HepG2 (cell line): ENCODE results near the gene MPP1. TPM values are rescaled to one million over a fixed set of nuclear protein-coding genes. Genes with fewer than 3 reads are reported as not detected.

Experiments used
- ATAC-seq: fragments of 200-7000 bp; cut with Tn5 transposase; 3 replicates; pipeline ENCODE4 v1.9.1; 2020; ENCODE audit warnings: mild to moderate bottlenecking, moderate library complexity
- BruUV-seq: library from RNA; stranded (reverse); fragments of 400-500 nt; replicated peaks from 2 replicates; lab custom pipeline; 2021; lab: Mats Ljungman, UMichigan
- CTCF ChIA-PET: fragments of 300-600 bp; formaldehyde crosslinking; extraction: SDS; loops from one replicate; lab custom pipeline; 2021; ENCODE audit warnings: low total read pairs, inconsistent platforms, low intra/inter-chr PET ratio; lab: Yijun Ruan, JAX
- POLR2A ChIA-PET: fragments of 350-600 bp; sonication (Branson Sonifier 250); formaldehyde crosslinking; loops from one replicate; lab custom pipeline; 2020; ENCODE audit warnings: antibody characterized with exemption, inconsistent platforms; lab: Yijun Ruan, JAX
- DNase-seq: peaks from one replicate; pipeline ENCODE4 v3.0.0-alpha.2; 2015; ENCODE audit warnings: low spot score
- FAIRE-seq: peaks from 3 replicates; lab custom pipeline; 2011; peaks lifted over from hg19 to GRCh38; lab: Jason Lieb, UNC
- H2AFZ ChIP-seq: one replicate; pipeline ENCODE4 v1.6.1; 2011; ENCODE audit warnings: low read length, inconsistent platforms
- H3K27ac ChIP-seq: fragments of 300-600 bp; 3 replicates; pipeline ENCODE4 v1.8.0; 2011; ENCODE audit warnings: mixed run types, mild to moderate bottlenecking, mixed read lengths, low read length, inconsistent platforms; ENCODE audit not compliant: insufficient read depth; ENCODE audit errors: extremely low read length
- H3K27me3 ChIP-seq, 2 experiments: fragments of 200-600 bp in 1 of 2; 2 replicates in 1 of 2; 3 replicates in 1 of 2; pipeline versions ENCODE4 v1.6.0 to v1.8.0; 2011; ENCODE audit warnings: low read length in 2 of 2, mild to moderate bottlenecking in 2 of 2, moderate library complexity in 2 of 2, inconsistent platforms in 1 of 2; ENCODE audit not compliant: insufficient read depth in 2 of 2, control insufficient read depth in 1 of 2
- H3K36me3 ChIP-seq, 2 experiments: fragments of 200-600 bp in 1 of 2; replicated peaks in 1 of 2; 2 replicates in 1 of 2; 3 replicates in 1 of 2; pipeline versions ENCODE4 v1.5.1 to v1.8.0; 2011; ENCODE audit warnings: low read length in 2 of 2, inconsistent platforms in 1 of 2; ENCODE audit not compliant: insufficient read depth in 2 of 2, control insufficient read depth in 1 of 2
- H3K4me1 ChIP-seq: 2 replicates; pipeline ENCODE4 v1.5.1; 2012; ENCODE audit warnings: low read length, inconsistent platforms; ENCODE audit not compliant: insufficient read depth
- H3K4me2 ChIP-seq: 2 replicates; pipeline ENCODE4 v1.6.0; 2011; ENCODE audit warnings: low read depth, low read length, inconsistent platforms
- H3K4me3 ChIP-seq, 3 experiments: fragments of 200-600 bp in 1 of 3; sonication (generic), shearing (Covaris generic) in 1 of 3; replicated peaks in 1 of 3; 2 replicates each; pipeline ENCODE4 v1.5.1; 2011 to 2016; ENCODE audit warnings: low read length in 3 of 3, inconsistent platforms in 2 of 3, low read depth in 2 of 3, mild to moderate bottlenecking in 2 of 3, control low read depth in 1 of 3, mixed read lengths in 1 of 3; ENCODE audit not compliant: insufficient read depth in 1 of 3
- H3K79me2 ChIP-seq: one replicate; pipeline ENCODE4 v1.6.1; 2011; ENCODE audit warnings: low read length, inconsistent platforms; ENCODE audit not compliant: insufficient read depth
- H3K9ac ChIP-seq: 2 replicates; pipeline ENCODE4 v1.6.0; 2011; ENCODE audit warnings: mild to moderate bottlenecking, low read depth, low read length, inconsistent platforms; ENCODE audit not compliant: insufficient read depth
- H3K9me3 ChIP-seq: 2 replicates; pipeline ENCODE4 v1.5.1; 2012; ENCODE audit warnings: mild to moderate bottlenecking, low read length
- H4K20me1 ChIP-seq: 2 replicates; pipeline ENCODE4 v1.6.0; 2011; ENCODE audit warnings: inconsistent platforms, mild to moderate bottlenecking, low read length, moderate library complexity; ENCODE audit not compliant: insufficient read depth
- AKNA ChIP-seq: sonication (generic); formaldehyde crosslinking; IDR thresholded peaks from 2 replicates; pipeline ENCODE4 v1.4.0; 2020; ENCODE audit warnings: missing genetic modification reagents, borderline replicate concordance
- ATF5 ChIP-seq: sonication (generic); formaldehyde crosslinking; IDR thresholded peaks from 2 replicates; pipeline ENCODE4 v1.4.0; 2020; ENCODE audit warnings: mild to moderate bottlenecking, low read depth, missing genetic modification reagents
- CREBL2 ChIP-seq: sonication (generic); formaldehyde crosslinking; IDR thresholded peaks from 2 replicates; pipeline ENCODE4 v1.8.1; 2023; ENCODE audit warnings: missing genetic modification reagents, mild to moderate bottlenecking, borderline replicate concordance
- DMAP1 ChIP-seq: IDR thresholded peaks from 2 replicates; pipeline ENCODE4 v1.6.1; 2016
- FOXP1 ChIP-seq, 2 experiments: fragments of 450-650 bp in 1 of 2; IDR thresholded peaks; 2 replicates each; pipeline ENCODE4 v1.6.1; 2017 to 2018; ENCODE audit warnings: antibody characterized with exemption in 1 of 2
- HNRNPL ChIP-seq: fragments of 200-400 bp; formaldehyde crosslinking; IDR thresholded peaks from 2 replicates; pipeline ENCODE4 v1.6.1; 2017; ENCODE audit warnings: mild to moderate bottlenecking, low read depth, low read length
- MEIS2 ChIP-seq: sonication (generic); formaldehyde crosslinking; IDR thresholded peaks from 2 replicates; pipeline ENCODE4 v1.9.0; 2021; ENCODE audit warnings: mild to moderate bottlenecking, missing genetic modification reagents
- RFX5 ChIP-seq: IDR thresholded peaks from 2 replicates; pipeline ENCODE4 v1.6.1; 2011; ENCODE audit warnings: low read depth, low read length, improper control_type of control experiment
- SKI ChIP-seq: fragments of 450-650 bp; IDR thresholded peaks from one replicate; pipeline ENCODE4 v1.6.1; 2018; ENCODE audit warnings: mild to moderate bottlenecking; ENCODE audit not compliant: partially characterized antibody
- ZEB1 ChIP-seq: IDR thresholded peaks from 2 replicates; pipeline ENCODE4 v1.6.1; 2012; ENCODE audit warnings: mild to moderate bottlenecking, low read depth, inconsistent platforms; ENCODE audit not compliant: insufficient replicate concordance
- ZFY ChIP-seq: sonication (generic); formaldehyde crosslinking; IDR thresholded peaks from 2 replicates; pipeline ENCODE4 v1.4.0; 2020; ENCODE audit warnings: missing genetic modification reagents
- ZMYM2 ChIP-seq: sonication (generic); formaldehyde crosslinking; IDR thresholded peaks from 2 replicates; pipeline ENCODE4 v1.8.0; 2022; ENCODE audit warnings: mild to moderate bottlenecking, missing genetic modification reagents
- WGBS: methylation state at CpG from one replicate; pipeline ENCODE4 v1.1.6; 2017; ENCODE audit warnings: low lambda C conversion rate; 5-methylcytosine and 5-hydroxymethylcytosine counted together
- in situ Hi-C: cut with HindIII; loops from 2 replicates; pipeline ENCODE4 v1.10.0; 2017; ENCODE audit warnings: low pct_unique_long_range_greater_than_20kb; ENCODE audit not compliant: extremely low pct_ligation_motif_present
- intact Hi-C: fragments of 100-400 bp; cut with micrococcal nuclease; formaldehyde crosslinking; loops from one replicate; pipeline ENCODE4 v1.10.0; 2022; ENCODE audit not compliant: unreplicated experiment
- polyA plus RNA-seq, 8 experiments: library from polyadenylated mRNA; depleted of rRNA in 3 of 8; stranded (reverse) in 7 of 8; unstranded in 1 of 8; fragments of >200 nt; fragmentation: Illumina TruSeq in 4 of 8; extraction: Trizol in 4 of 8; gene quantifications; 2 replicates each; pipeline versions ENCODE4 v1.2.1 to v1.2.3, GENCODE V29; 2011 to 2016; ENCODE audit warnings: low read depth in 4 of 8, missing spikeins in 1 of 8, mixed read lengths in 1 of 8; ENCODE audit not compliant: insufficient read depth in 1 of 8
- total RNA-seq, 5 experiments: library from RNA; depleted of rRNA; stranded (reverse); fragments of >200 nt; fragmentation: Illumina TruSeq; extraction: Trizol; gene quantifications; 2 replicates each; pipeline ENCODE4 v1.2.3, GENCODE V29; 2016; ENCODE audit warnings: low read depth in 1 of 5
- TF ChIP-seq, protein P1 (sequence below): sonication (generic); formaldehyde crosslinking; IDR thresholded peaks from 2 replicates; pipeline ENCODE4 v1.5.0; 2020; ENCODE audit warnings: mild to moderate bottlenecking, missing genetic modification reagents, borderline replicate concordance
- TF ChIP-seq, protein P2 (sequence below): sonication (generic); formaldehyde crosslinking; IDR thresholded peaks from 2 replicates; pipeline ENCODE4 v1.5.0; 2020; ENCODE audit warnings: missing genetic modification reagents

MPP1 gene
- total and polyA plus RNA-seq, 2 of the 13 experiments (the other 11 are each of a cell fraction or from before 2014, with no cell fraction given): 7.8 to 8.1 TPM

GRCh38 chrX:154800478-154801210 lies 4.6 kb downstream of the MPP1 start:
- Histone ChIP-seq H3K27me3 (no peaks in the 10 kb centered on the region), H3K79me2 (no peaks in the 10 kb centered on the region), H2AFZ (no peak overlapping the region), H3K4me2 (peak overlapping the region; percentile 70), H4K20me1 (no peaks in the 10 kb centered on the region; the same call in 1 of the 2 replicates), H3K27ac (peak overlapping the region; percentile 47), H3K9me3 (no peaks in the 10 kb centered on the region), H3K4me3 (no peak overlapping the region), H3K4me1 (peaks cover 87% of the 10 kb centered on the region), H3K9ac (no peak overlapping the region), H3K36me3 (no peaks in the 10 kb centered on the region)
- ChIA-PET POLR2A (interaction anchor here (1.2 to 2.6 kb wide), 2 partner anchors 21 to 38 kb away, joined by 3 to 23 read pairs; partner anchors contain the start of gene DKC1), CTCF (no interaction called here)
- DNase-seq: peak; percentile 36
- in situ Hi-C loops (no loop called here), intact Hi-C loops (no loop called here)
- ATAC-seq: peak; percentile 9
- WGBS: 58% methylated on average over 7 of the region's 8 CpGs
- BruUV-seq: no TSS peak
- FAIRE-seq: peak; percentile 68
- TF ChIP-seq DMAP1 (CRISPR knock-in tag): no peak
- TF ChIP-seq ZFY (CRISPR knock-in tag): no peak
- TF ChIP-seq ATF5: no peak
- TF ChIP-seq CREBL2 (CRISPR knock-in tag): no peak
- peak; percentile 15 for TF ChIP-seq SKI
- TF ChIP-seq MEIS2 (CRISPR knock-in tag): no peak
- TF ChIP-seq AKNA: no peak
- no peak for TF ChIP-seq FOXP1 (IDR thresholded peaks at IDR 0.05)
- peak; percentile 49; the same call in 1 of the 2 replicates for TF ChIP-seq FOXP1 (CRISPR knock-in tag; IDR thresholded peaks at IDR 0.05)
- TF ChIP-seq ZMYM2 (CRISPR knock-in tag): no peak
- TF ChIP-seq ZEB1: peak; percentile 60
- no peak for TF ChIP-seq RFX5
- TF ChIP-seq, protein P1, sequence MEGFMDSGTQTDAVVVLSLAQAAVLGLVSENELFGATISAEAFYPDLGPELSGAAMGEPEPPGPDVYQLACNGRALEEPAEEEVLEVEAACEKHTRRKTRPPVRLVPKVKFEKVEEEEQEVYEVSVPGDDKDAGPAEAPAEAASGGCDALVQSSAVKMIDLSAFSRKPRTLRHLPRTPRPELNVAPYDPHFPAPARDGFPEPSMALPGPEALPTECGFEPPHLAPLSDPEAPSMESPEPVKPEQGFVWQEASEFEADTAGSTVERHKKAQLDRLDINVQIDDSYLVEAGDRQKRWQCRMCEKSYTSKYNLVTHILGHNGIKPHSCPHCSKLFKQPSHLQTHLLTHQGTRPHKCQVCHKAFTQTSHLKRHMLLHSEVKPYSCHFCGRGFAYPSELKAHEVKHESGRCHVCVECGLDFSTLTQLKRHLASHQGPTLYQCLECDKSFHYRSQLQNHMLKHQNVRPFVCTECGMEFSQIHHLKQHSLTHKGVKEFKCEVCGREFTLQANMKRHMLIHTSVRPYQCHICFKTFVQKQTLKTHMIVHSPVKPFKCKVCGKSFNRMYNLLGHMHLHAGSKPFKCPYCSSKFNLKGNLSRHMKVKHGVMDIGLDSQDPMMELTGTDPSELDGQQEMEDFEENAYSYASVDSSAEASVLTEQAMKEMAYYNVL: no peak
- no peak for TF ChIP-seq HNRNPL
- TF ChIP-seq, protein P2, sequence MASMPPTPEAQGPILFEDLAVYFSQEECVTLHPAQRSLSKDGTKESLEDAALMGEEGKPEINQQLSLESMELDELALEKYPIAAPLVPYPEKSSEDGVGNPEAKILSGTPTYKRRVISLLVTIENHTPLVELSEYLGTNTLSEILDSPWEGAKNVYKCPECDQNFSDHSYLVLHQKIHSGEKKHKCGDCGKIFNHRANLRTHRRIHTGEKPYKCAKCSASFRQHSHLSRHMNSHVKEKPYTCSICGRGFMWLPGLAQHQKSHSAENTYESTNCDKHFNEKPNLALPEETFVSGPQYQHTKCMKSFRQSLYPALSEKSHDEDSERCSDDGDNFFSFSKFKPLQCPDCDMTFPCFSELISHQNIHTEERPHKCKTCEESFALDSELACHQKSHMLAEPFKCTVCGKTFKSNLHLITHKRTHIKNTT (CRISPR knock-in tag): no peak
